GM19023 (cell line): ENCODE results near the gene SLC6A7.

Source experiments
- ATAC-seq: cut with Tn5 transposase; IDR thresholded peaks from one replicate; pipeline ENCODE4 v1.9.1; 2021; ENCODE audit warnings: mild to moderate bottlenecking, moderate library complexity; ENCODE audit not compliant: unreplicated experiment

Gene SLC6A7

DNA sequence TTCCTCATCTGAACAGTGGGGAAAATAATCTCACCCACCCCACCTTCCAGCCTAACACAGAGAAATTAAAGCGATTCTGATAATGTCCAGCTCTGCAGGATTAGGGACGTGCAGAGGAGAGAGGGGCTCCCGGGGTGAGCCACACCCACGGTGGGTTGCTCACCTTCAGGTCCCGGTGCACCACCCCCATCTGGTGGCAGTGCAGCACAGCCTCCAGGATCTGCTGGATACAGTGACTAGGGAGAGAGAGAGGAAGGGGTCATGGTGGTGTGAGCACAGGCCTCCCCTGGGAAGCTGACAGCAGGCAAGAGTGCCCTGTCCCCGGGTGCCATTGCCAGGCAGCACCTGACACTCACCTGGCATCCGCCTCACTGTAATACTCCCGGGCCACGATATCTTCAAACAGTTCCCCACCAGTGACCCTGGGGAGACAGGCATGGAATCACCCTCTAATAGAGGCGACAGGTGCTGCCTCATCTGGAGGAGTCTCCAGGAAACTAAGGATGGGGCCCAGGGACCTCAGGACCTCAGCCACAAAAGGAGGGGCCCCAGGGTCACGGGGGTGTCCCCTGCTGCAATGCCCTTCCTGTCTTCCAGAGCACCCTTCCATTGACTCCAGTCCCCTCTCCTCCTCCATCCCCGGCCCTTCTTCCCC is 66.7 kb downstream of the SLC6A7 start:
- no peak for ATAC-seq

DNA sequence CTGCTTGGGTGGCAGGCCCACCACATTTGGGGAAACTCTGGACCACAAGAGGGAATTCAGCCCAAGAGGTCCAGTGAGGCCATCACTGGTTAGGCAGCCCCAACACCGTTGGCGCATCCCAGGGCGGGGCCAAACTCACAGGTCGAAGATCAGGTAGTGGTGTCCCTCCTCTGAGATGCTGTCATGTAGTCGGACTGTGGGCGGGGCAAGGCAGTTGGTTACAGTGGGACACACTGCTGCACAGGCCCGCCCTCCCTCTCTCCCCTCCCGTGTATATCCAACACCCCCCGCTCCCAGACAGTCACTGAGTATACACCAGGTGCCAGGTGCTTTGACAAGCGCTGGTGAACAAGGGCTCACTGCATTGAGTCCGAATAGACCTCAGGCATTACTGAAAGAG is 67.6 kb downstream of the SLC6A7 start:
- no peak for ATAC-seq

DNA sequence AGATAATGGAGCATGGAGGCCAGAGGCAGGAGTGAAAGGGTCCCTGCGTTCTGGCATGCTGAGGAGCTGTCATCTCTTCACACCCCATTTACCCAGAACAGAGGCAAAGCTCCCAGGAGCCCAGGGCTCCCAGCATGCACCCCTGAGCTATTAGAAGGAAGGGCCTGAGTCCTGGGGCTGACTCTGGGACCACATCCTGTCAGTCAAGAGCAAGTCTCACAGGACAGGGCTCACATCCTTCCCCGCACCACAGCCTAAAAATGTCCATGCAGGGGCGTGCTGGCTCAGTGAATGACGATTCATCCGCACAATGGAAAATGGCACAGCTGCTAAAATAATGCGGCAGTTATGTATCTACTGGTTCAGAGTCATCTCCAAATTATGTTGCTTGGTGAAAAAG is 68.3 kb downstream of the SLC6A7 start:
- no peak for ATAC-seq
